Stimulated activated CD8-positive, alpha-beta memory T cell treated with anti-CD3 and anti-CD28 coated beads, Interleukin-2, amount 100 ng/mL, for 48 hours (primary cell): ENCODE data around the gene EP300.

Experiments used
- DNase-seq, 2 donors: peaks; one replicate each; pipeline ENCODE4 v3.0.0-alpha.2; 2020; ENCODE audit warnings: low read depth in 2 of 2

EP300 gene

DNA sequence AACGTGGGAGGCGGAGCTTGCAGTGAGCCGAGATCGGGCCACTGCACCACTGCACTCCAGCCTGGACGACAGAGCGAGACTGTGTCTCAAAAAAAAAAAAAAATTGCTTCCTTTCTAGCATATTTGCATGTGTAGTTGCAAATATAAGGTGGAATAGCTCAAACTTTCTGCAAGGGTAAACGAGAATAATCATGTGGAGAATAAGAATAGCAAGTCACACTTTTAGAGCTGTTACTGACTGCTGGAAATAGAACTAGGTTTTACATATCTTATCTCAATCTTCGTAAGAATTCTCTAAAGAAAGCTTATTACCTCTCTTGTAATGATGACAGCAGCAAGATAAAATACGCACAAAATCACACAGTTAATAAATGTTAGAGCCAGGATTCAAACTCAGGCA, 114.3 kb downstream of the EP300 start:
- DNase-seq: no peak

DNA sequence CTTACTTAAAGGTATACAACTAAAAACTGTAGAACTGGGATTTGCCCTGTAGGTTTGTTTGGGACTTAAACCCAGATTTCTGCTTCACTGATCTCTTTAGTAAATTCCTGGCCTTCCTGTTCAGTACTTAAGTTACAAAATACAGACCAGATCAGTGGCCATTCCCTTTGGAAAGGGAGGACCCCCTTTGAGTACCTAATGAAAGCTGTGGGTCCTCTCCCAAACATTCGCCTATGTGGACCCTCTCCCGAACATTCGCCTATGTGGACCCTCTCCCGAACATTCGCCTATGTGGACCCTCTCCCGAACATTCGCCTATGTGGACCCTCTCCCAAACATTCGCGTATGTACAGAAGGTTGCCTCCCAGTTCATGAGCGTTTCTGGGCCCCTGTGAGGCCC, 123.0 kb downstream of the EP300 start:
- DNase-seq: no peak

DNA sequence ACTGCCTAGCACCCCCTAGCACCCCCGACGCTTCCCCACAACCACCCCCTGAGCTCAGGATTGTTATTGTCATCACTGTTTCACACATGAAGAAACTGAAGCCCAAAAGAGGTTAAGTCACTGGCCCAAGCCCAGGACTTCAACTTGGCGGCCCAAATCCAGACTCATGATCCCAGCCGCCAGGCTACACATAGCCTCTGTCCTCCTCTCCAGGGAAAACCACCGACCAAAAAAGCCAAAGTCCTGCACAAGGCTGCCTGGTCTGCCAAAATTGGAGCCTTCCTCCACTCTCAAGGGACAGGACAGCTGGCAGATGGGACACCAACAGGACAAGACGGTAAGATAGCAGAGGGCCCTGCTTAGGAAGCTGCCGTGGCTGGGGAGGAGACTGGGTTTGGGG, 123.5 kb downstream of the EP300 start:
- no peak for DNase-seq

DNA sequence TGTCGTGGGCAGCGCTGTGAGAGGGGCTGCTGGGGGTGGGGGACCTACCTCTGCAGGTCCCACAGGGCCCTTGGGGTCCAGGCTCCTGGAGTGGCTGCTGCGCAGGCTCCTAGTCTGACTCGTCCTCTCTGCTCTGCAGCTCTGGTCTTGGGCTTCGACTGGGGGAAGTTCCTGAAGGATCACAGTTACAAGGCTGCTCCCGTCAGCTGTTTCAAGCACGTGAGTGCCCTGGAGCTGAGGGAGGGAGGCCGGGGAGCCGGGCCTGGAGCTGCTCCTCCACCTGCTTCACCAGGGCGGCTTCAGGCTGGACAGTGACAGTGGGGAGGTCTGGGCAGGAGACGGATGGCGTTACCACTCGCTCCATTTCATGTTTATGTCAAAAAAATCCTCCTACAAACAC, 124.6 kb downstream of the EP300 start:
- DNase-seq: no peak

DNA sequence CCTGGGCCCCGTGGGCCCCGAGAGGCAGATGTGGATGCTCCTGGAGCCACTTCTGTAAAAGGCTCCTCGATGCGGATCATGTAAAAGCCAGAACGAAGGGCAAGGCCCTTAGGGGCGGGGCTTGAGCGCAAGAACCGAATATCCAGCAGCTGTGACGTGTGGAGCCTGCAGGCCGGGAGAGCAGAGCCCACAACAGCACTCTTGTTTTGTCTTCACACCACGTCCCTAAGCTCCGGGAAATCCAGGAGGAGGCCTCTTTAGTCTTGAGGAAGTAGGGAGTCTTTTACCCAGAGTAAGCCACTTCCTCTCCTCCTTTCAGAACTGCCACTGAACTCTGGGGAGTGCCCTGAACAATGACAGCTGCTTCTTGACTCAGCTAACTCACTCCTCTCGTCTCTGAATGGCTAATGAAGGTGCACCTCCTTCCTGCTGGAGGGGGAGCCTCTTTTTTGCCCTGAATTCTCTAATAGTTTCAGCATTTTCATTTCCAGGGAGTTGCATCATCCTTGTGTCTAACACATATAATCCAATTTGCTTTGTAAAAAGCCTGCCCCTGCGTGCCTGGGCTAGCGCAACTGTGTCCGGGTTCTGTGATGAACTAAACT, 125.3 kb downstream of the EP300 start:
- DNase-seq: peak in 1 of 2 donors; percentile 16

DNA sequence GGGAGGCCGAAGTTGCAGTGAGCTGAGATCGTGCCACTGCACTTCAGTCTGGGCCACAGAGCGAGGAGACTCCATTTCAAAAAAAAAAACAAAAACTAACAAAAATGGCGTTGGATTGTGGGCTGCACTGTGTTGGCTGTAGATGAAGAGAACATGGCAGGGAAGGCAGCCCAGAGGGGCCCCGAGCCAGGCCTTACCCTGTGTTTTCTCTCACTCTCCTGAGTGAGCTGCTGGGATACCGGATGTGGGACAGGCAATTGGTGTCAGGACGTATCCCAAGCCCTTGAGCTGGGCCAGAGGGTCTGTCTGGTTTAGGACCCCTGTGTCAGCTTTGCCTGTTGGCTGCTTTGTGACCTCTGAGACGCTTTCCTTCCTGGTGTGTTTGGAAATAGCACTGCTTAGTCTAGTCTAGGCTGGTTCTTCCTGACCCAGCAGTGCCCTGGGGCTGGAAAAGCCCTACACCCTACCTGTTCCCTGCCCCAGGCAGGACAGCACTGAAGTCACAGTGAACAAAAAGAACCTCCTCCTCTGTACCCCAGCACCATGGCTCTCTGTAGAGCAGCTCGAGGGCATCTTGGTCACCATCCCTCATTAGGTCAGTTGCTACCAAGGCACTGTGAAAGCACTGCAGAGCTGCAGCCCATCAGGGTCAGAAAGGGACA, 130.6 kb downstream of the EP300 start:
- DNase-seq: no peak

DNA sequence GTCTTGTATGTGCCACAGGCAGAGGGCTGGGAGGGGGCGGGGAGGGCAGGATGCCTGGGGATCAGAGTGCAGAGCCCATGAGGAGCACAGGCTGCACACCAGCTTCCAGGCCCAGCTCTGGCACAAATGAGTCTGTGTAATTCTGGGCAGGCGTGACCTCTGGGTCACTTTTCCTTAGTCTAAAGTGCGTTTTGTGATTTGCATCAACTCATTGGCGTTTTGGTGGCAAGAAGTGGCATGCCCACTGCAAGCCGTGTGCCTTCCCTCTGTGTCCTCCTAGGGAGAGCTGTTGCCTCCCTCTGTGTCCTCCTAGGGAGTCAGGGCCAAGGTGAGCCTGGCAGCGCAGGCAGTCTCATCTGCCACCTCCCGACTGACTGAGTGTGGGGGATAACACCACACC, 131.1 kb downstream of the EP300 start:
- no peak for DNase-seq

DNA sequence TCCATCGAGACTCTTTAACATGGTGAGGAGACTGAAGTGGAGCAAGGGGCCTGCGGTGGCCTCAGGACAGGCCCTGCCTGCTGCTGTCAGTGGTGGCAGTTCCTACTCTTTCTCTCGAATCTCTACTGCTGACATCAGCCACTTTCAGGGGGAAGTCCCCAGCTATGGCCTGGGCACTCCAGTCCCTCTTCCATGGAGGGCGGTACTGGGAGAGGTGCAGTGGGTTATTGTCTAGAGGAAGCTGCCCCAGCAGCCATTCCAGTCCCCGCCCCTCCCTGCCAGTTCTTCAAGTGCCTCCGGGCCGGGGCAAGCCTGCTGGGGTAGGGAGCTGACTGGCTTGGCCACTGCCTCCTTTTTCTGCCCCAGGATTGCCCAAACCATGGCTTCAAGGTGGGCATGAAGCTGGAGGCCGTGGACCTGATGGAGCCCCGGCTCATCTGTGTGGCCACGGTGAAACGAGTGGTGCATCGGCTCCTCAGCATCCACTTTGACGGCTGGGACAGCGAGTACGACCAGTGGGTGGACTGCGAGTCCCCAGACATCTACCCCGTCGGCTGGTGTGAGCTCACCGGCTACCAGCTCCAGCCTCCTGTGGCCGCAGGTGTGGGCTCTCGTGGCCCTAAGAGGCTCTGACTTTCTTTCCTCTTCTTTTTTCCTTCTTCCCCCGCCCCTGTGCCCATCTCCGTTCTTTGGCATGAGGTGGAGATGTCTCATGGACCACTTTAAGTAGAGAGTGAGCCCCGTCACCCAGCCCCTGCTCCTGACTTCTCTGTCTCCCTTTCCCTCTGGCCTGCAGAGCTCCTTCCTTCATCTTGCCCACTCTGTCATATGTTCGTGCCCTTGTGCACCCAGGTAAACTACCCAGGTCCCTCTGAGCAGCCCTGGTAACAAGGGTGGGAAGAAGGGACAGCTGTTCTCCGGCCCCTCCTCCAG, 134.6 kb downstream of the EP300 start:
- no peak for DNase-seq

DNA sequence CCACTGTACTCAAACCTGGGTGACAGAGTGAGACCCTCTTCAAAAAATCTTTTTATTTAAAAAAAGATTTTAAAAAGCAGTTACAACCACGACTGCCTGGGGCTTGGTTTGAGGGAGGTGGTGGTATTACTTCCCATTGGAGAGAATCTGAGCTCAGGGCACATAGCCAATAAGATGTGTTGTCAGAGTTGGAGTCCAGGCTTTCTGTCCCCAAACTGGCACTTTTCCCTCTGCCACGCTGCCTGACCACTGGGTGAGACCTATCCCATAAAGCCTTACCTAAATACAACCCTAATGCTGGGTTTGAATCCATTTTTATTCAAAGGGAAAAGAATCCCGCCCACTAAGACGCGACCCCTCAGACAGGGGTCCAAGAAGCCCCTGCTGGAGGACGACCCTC, 136.8 kb downstream of the EP300 start:
- DNase-seq: no peak
